DMS 273 (cell line): ENCODE results near the gene PTPN9.
"Not testable (repeated sequence)": the region's sequence is repeated elsewhere in the genome, so short reads cannot be mapped to it uniquely, and the experiment has no call there.

Source experiments
- DNase-seq: peaks from one replicate; lab custom pipeline; 2025; ENCODE audit not compliant: unreplicated experiment; lab: John Stamatoyannopoulos, UW

Gene PTPN9

GRCh38 chr15:75578948-75579920 is at the start of gene PTPN9:
PTPN9 (minus strand) TSS chr15:75579315; CDS start chr15:75578776, 539 bp downstream.
- peak; percentile 86 for DNase-seq

- peak; percentile 94 for DNase-seq
These were observed 46.6 kb upstream of the PTPN9 start, which contains the start of gene SNUPN for GRCh38 chr15:75625542-75626347. SNUPN (minus strand) TSS chr15:75625725; CDS start chr15:75621051, 4,674 bp downstream.

- DNase-seq, result no peak
These were observed 43.4 kb upstream of the PTPN9 start for GRCh38 chr15:75622505-75622904.

- no peak for DNase-seq
These were observed 41.8 kb upstream of the PTPN9 start for GRCh38 chr15:75620841-75621391.

GRCh38 chr15:75620058-75620820 is 41.1 kb upstream of the PTPN9 start:
- no peak for DNase-seq

- no peak for DNase-seq
These were observed 37.7 kb upstream of the PTPN9 start for GRCh38 chr15:75616766-75617165.

GRCh38 chr15:75606711-75607699 is 27.9 kb upstream of the PTPN9 start:
- DNase-seq, result no peak

GRCh38 chr15:75606026-75606425 is 26.9 kb upstream of the PTPN9 start:
- DNase-seq, result no peak

GRCh38 chr15:75599401-75599800 is 20.3 kb upstream of the PTPN9 start:
- no peak for DNase-seq

- no peak for DNase-seq
These were observed 19.2 kb upstream of the PTPN9 start for GRCh38 chr15:75598361-75598760.

GRCh38 chr15:75597667-75598341 is 18.7 kb upstream of the PTPN9 start:
- DNase-seq, result peak; percentile 19

GRCh38 chr15:75596703-75597345 is 17.7 kb upstream of the PTPN9 start:
- no peak for DNase-seq

GRCh38 chr15:75594276-75594675 is 15.2 kb upstream of the PTPN9 start:
- no peak for DNase-seq

GRCh38 chr15:75591655-75592364 is 12.7 kb upstream of the PTPN9 start:
- no peak for DNase-seq

GRCh38 chr15:75590239-75590638 is 11.1 kb upstream of the PTPN9 start:
- no peak for DNase-seq

- DNase-seq, result no peak
These were observed 10.0 kb upstream of the PTPN9 start for GRCh38 chr15:75589071-75589470.

GRCh38 chr15:75586422-75586821 is 7.3 kb upstream of the PTPN9 start:
- not testable (repeated sequence) for DNase-seq

- DNase-seq, result peak; percentile 3
These were observed 5.0 kb upstream of the PTPN9 start for GRCh38 chr15:75584121-75584520.
